ENCODE data around the gene SIGLEC9.

DNA sequence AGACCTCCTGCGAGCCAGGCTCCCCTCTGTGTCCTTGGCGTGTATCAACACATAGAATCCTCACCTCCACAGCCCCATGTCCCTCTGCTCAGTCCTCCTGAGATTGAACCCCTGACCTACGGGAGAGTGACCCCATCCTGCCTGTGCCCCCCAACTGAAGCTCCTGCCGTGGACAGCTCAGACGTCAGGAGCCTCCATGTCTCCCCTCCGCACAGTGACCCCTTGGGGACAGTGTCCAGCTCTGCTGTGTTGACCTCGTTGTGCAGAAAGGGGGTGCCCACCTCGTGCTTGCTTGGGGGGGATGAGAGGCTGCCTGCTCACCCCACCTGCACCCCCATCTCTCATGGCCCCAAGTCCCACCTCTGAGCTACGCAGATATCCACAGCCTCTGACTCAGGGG is 490 bp upstream of the SIGLEC9 start:
- TF ChIP-seq, protein P1, sequence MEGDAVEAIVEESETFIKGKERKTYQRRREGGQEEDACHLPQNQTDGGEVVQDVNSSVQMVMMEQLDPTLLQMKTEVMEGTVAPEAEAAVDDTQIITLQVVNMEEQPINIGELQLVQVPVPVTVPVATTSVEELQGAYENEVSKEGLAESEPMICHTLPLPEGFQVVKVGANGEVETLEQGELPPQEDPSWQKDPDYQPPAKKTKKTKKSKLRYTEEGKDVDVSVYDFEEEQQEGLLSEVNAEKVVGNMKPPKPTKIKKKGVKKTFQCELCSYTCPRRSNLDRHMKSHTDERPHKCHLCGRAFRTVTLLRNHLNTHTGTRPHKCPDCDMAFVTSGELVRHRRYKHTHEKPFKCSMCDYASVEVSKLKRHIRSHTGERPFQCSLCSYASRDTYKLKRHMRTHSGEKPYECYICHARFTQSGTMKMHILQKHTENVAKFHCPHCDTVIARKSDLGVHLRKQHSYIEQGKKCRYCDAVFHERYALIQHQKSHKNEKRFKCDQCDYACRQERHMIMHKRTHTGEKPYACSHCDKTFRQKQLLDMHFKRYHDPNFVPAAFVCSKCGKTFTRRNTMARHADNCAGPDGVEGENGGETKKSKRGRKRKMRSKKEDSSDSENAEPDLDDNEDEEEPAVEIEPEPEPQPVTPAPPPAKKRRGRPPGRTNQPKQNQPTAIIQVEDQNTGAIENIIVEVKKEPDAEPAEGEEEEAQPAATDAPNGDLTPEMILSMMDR (conservative IDR thresholded peaks at IDR 0.05): no peak
- TF ChIP-seq ZFX (IDR thresholded peaks at IDR 0.05): no peak

Measured in C4-2B (cell line).